ENCODE data around the gene TMEM53. TPM values are rescaled to one million over a fixed set of nuclear protein-coding genes. Genes with fewer than 3 reads are reported as not detected.

TMEM53 gene
- total and polyA plus RNA-seq, 5 donors from 2014 or later: 2.7 to 6.8 (median 5.6) TPM

DNA sequence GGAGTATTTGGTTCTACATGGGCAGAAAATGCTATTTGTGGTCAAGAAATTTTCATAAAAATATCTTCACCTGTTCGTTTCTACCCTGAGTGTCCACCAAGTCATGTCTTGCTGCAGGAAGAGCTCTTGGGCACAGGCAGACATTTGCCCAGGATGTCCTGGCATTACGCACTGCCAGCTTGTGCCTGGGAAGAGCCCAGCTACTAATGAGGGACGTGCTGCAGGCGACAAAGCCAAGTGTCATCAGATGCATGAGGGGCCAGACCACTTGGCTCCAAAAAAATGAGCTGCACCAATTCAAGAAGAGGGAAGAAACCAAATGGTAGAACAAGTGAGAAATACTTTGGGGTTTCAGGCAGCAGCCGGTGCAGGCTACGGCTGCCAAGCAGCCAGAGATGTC is 43.8 kb upstream of the TMEM53 start:
- Histone ChIP-seq H3K27ac (ENCODE audit: insufficient read depth, low read length, poor library complexity, severe bottlenecking) (no peak overlapping the region), H3K9me3 (ENCODE audit: control insufficient read depth in 2 of 2, low read length in 2 of 2) (no peaks in the 10 kb centered on the region), H3K4me3 (ENCODE audit: low read depth, low read length) (no peak overlapping the region), H3K4me1 (ENCODE audit: control insufficient read depth, insufficient read depth, low read length, poor library complexity, severe bottlenecking) (peaks cover 38% of the 10 kb centered on the region), H3K27me3 (ENCODE audit: control insufficient read depth, insufficient read depth, low read length) (no peaks in the 10 kb centered on the region), H3K36me3 (ENCODE audit: control insufficient read depth, insufficient read depth, low read length) (no peaks in the 10 kb centered on the region)
- Mint-ChIP-seq H3K36me3 (no peaks in the 10 kb centered on the region), H3K4me3 (peak overlapping the region in 1 of 4 donors; percentile 44), H3K27ac (peak overlapping the region in 2 of 3 donors; percentile 28 to 52), H3K9me3 (peaks cover 0 to 3% (median 0%) of the 10 kb centered on the region in 7 donors), H3K4me1 (peaks cover 32 to 71% (median 50%) of the 10 kb centered on the region in 4 donors), H3K27me3 (peaks cover 4% of the 10 kb centered on the region)
- no peak for ATAC-seq (ENCODE audit: low read depth in 2 of 2)
- DNase-seq: no peak

DNA sequence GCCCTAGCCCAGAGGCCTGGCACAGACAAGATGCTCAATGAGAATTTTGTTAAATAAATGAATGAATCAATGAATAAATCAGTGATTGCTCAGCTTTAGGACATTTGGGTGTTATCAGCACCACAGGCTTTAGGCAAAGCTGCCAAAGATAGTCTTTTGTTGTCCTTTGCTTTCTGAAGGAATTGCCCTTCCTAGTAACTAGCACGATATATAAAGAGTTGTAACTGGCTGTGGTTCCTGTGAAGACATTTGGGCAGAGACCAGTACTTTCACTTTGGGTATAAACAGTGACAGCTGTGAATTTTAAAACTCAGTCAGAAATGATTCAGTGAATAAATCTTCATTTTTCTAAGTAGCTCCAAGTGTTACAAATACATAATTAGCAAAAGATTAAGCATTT is 43.4 kb upstream of the TMEM53 start:
- Mint-ChIP-seq H3K4me1 (peaks cover 29 to 67% (median 47%) of the 10 kb centered on the region in 4 donors), H3K27ac (peak overlapping the region in 2 of 3 donors; percentile 5 to 52), H3K27me3 (peaks cover 4% of the 10 kb centered on the region), H3K9me3 (peaks cover 0 to 2% (median 0%) of the 10 kb centered on the region in 7 donors), H3K4me3 (no peak overlapping the region), H3K36me3 (no peaks in the 10 kb centered on the region)
- Histone ChIP-seq H3K4me3 (ENCODE audit: low read depth, low read length) (no peak overlapping the region), H3K36me3 (ENCODE audit: control insufficient read depth, insufficient read depth, low read length) (no peaks in the 10 kb centered on the region), H3K4me1 (ENCODE audit: control insufficient read depth, insufficient read depth, low read length, poor library complexity, severe bottlenecking) (peaks cover 35% of the 10 kb centered on the region), H3K27me3 (ENCODE audit: control insufficient read depth, insufficient read depth, low read length) (no peaks in the 10 kb centered on the region), H3K27ac (ENCODE audit: insufficient read depth, low read length, poor library complexity, severe bottlenecking) (no peak overlapping the region), H3K9me3 (ENCODE audit: control insufficient read depth in 2 of 2, low read length in 2 of 2) (no peaks in the 10 kb centered on the region)
- ATAC-seq (ENCODE audit: low read depth in 2 of 2) (no peak), DNase-seq (no peak)

- H3K36me3 Mint-ChIP-seq: no peaks in the 10 kb centered on the region
- peaks cover 29 to 67% (median 46%) of the 10 kb centered on the region in 4 donors for H3K4me1 Mint-ChIP-seq
- ATAC-seq (ENCODE audit: low read depth in 2 of 2) (no peak), DNase-seq (no peak)
- Histone ChIP-seq H3K4me3 (ENCODE audit: low read depth, low read length) (no peak overlapping the region), H3K36me3 (ENCODE audit: control insufficient read depth, insufficient read depth, low read length) (no peaks in the 10 kb centered on the region), H3K27me3 (ENCODE audit: control insufficient read depth, insufficient read depth, low read length) (no peaks in the 10 kb centered on the region), H3K9me3 (ENCODE audit: control insufficient read depth in 2 of 2, low read length in 2 of 2) (no peaks in the 10 kb centered on the region), H3K27ac (ENCODE audit: insufficient read depth, low read length, poor library complexity, severe bottlenecking) (no peak overlapping the region), H3K4me1 (ENCODE audit: control insufficient read depth, insufficient read depth, low read length, poor library complexity, severe bottlenecking) (peaks cover 31% of the 10 kb centered on the region)
- peaks cover 4% of the 10 kb centered on the region for H3K27me3 Mint-ChIP-seq
- H3K9me3 Mint-ChIP-seq: peaks cover 0 to 2% (median 0%) of the 10 kb centered on the region in 7 donors
- H3K27ac Mint-ChIP-seq: peak overlapping the region in 2 of 3 donors; percentile 5 to 52
- H3K4me3 Mint-ChIP-seq: peak overlapping the region in 1 of 4 donors; percentile 15
Measured at GRCh38 chr1:44717156-44717555, 42.9 kb upstream of the TMEM53 start.

- H3K4me3 ChIP-seq (ENCODE audit: low read depth, low read length): peak overlapping the region; percentile 79
- peak overlapping the region in 3 of 4 donors; percentile 1 to 75 (median 15) for H3K4me3 Mint-ChIP-seq
Measured at GRCh38 chr1:44714944-44715571, 40.8 kb upstream of the TMEM53 start.

GRCh38 chr1:44714532-44714931 is 40.3 kb upstream of the TMEM53 start:
- Mint-ChIP-seq H3K9me3 (peaks cover 0 to 2% (median 0%) of the 10 kb centered on the region in 7 donors), H3K27ac (peak overlapping the region in 2 of 3 donors; percentile 57 to 75), H3K36me3 (no peaks in the 10 kb centered on the region), H3K4me3 (peak overlapping the region in 1 of 4 donors; percentile 75), H3K4me1 (peaks cover 20 to 43% (median 30%) of the 10 kb centered on the region in 4 donors), H3K27me3 (peaks cover 10% of the 10 kb centered on the region)
- Histone ChIP-seq H3K9me3 (ENCODE audit: control insufficient read depth in 2 of 2, low read length in 2 of 2) (no peaks in the 10 kb centered on the region), H3K27ac (ENCODE audit: insufficient read depth, low read length, poor library complexity, severe bottlenecking) (peak overlapping the region; percentile 25), H3K36me3 (ENCODE audit: control insufficient read depth, insufficient read depth, low read length) (no peaks in the 10 kb centered on the region), H3K4me3 (ENCODE audit: low read depth, low read length) (no peak overlapping the region), H3K27me3 (ENCODE audit: control insufficient read depth, insufficient read depth, low read length) (peaks cover 7% of the 10 kb centered on the region), H3K4me1 (ENCODE audit: control insufficient read depth, insufficient read depth, low read length, poor library complexity, severe bottlenecking) (peaks cover 10% of the 10 kb centered on the region)
- DNase-seq (no peak), ATAC-seq (ENCODE audit: low read depth in 2 of 2) (no peak)

More at GRCh38 chr1:44714944-44715571, 40.8 kb upstream of the TMEM53 start:
- H3K9me3 Mint-ChIP-seq: peaks cover 0 to 2% (median 0%) of the 10 kb centered on the region in 7 donors
- H3K27ac ChIP-seq (ENCODE audit: insufficient read depth, low read length, poor library complexity, severe bottlenecking): peak overlapping the region; percentile 25
- H3K4me1 Mint-ChIP-seq: peaks cover 20 to 47% (median 31%) of the 10 kb centered on the region in 4 donors
- no peaks in the 10 kb centered on the region for H3K36me3 Mint-ChIP-seq
- peaks cover 10% of the 10 kb centered on the region for H3K27me3 Mint-ChIP-seq
- H3K4me1 ChIP-seq (ENCODE audit: control insufficient read depth, insufficient read depth, low read length, poor library complexity, severe bottlenecking): peaks cover 10% of the 10 kb centered on the region
- no peaks in the 10 kb centered on the region for H3K9me3 ChIP-seq (ENCODE audit: control insufficient read depth in 2 of 2, low read length in 2 of 2)
- no peaks in the 10 kb centered on the region for H3K36me3 ChIP-seq (ENCODE audit: control insufficient read depth, insufficient read depth, low read length)
- DNase-seq (peak; percentile 56 to 86 (median 75)), ATAC-seq (ENCODE audit: low read depth in 2 of 2) (peak; percentile 79 to 84)
- peaks cover 7% of the 10 kb centered on the region for H3K27me3 ChIP-seq (ENCODE audit: control insufficient read depth, insufficient read depth, low read length)
- peak overlapping the region in 2 of 3 donors; percentile 57 to 75 for H3K27ac Mint-ChIP-seq

DNA sequence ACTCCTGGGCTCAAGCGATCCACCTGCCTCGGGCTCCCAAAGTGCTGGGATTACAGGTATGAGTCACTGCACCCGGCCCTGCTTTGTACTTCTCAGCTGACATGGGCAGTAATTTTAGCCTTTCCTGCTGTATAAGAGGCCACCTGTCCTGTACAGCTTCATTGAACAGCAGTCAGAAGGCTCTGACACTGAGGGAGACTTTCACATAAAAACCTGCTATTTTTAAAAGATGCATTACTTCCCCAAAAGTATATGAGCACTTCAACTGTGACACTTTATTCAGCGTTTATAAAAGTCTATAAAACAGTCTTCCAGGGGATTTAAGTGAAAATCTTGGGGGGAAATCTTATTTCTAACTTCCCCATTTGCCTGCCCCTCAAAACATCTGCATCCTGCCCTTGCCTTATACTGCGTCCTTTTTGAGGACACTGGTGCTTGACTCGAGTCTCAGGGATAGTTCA is 39.1 kb upstream of the TMEM53 start:
- Mint-ChIP-seq H3K27me3 (peaks cover 11% of the 10 kb centered on the region), H3K4me1 (peaks cover 20 to 40% (median 29%) of the 10 kb centered on the region in 4 donors), H3K4me3 (no peak overlapping the region), H3K27ac (no peak overlapping the region), H3K9me3 (peaks cover 0 to 2% (median 0%) of the 10 kb centered on the region in 7 donors), H3K36me3 (no peaks in the 10 kb centered on the region)
- H3K4me1 ChIP-seq (ENCODE audit: control insufficient read depth, insufficient read depth, low read length, poor library complexity, severe bottlenecking): peaks cover 11% of the 10 kb centered on the region
- no peak for DNase-seq
- peaks cover 7% of the 10 kb centered on the region for H3K27me3 ChIP-seq (ENCODE audit: control insufficient read depth, insufficient read depth, low read length)
- H3K9me3 ChIP-seq (ENCODE audit: control insufficient read depth in 2 of 2, low read length in 2 of 2): no peaks in the 10 kb centered on the region
- H3K27ac ChIP-seq (ENCODE audit: insufficient read depth, low read length, poor library complexity, severe bottlenecking): no peak overlapping the region
- ATAC-seq (ENCODE audit: low read depth in 2 of 2): no peak
- no peaks in the 10 kb centered on the region for H3K36me3 ChIP-seq (ENCODE audit: control insufficient read depth, insufficient read depth, low read length)
- H3K4me3 ChIP-seq (ENCODE audit: low read depth, low read length): no peak overlapping the region

DNA sequence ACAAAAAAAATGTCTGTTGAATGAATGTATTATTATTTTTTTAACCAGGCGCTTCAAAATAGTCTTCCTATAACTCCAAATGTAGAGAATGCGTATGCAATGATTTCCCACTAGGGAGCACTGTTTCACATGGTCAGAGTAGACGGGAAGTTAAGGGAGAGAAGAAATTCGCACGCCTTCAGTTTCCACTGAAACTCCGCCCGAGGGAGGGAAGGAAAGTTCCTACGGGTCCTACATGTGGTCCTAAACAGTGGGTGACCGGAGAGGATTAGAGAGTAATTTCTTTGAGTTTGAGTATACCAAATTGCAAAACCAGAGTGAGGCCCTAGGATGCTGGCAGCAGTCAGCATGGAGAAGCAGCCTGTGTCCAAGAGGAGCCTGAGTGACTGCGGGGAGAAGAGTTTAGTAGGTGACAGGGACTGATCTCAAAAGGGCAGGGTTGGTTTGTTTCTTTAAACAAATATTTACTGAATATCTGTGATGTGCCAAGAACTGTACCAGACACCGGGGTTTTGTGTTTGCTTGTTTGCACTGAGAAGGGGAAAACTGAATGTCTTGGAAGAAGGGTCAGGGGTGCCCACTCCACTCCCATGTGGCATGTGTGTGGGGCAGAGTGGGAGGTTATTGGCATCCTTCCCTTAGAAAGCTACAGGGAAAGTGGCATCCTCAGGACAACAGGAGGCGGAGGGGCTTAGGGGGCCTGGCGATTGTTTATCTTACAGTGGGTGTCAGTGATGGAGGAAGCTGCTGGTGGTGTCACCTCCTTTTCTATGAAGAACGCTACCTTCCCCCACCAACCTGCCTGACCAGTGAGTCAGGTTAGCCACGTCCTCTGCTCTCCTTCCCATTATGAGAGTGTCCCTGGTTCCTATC is 33.9 kb upstream of the TMEM53 start:
- ATAC-seq (ENCODE audit: low read depth in 2 of 2) (peak; percentile 67 to 78), DNase-seq (peak; percentile 7 to 56 (median 53))
- H3K9me3 ChIP-seq (ENCODE audit: control insufficient read depth in 2 of 2, low read length in 2 of 2): no peaks in the 10 kb centered on the region
- peaks cover 18% of the 10 kb centered on the region for H3K27me3 Mint-ChIP-seq
- H3K27ac Mint-ChIP-seq: peak overlapping the region; percentile 27 to 85 (median 81)
- H3K27ac ChIP-seq (ENCODE audit: insufficient read depth, low read length, poor library complexity, severe bottlenecking): no peak overlapping the region
- peaks cover 5% of the 10 kb centered on the region for H3K4me1 ChIP-seq (ENCODE audit: control insufficient read depth, insufficient read depth, low read length, poor library complexity, severe bottlenecking)
- no peaks in the 10 kb centered on the region for H3K9me3 Mint-ChIP-seq
- H3K36me3 ChIP-seq (ENCODE audit: control insufficient read depth, insufficient read depth, low read length): no peaks in the 10 kb centered on the region
- H3K36me3 Mint-ChIP-seq: no peaks in the 10 kb centered on the region
- peak overlapping the region; percentile 51 for H3K4me3 ChIP-seq (ENCODE audit: low read depth, low read length)
- peak overlapping the region in 3 of 4 donors; percentile 40 to 78 (median 50) for H3K4me3 Mint-ChIP-seq
- H3K27me3 ChIP-seq (ENCODE audit: control insufficient read depth, insufficient read depth, low read length): peaks cover 7% of the 10 kb centered on the region
- peaks cover 4 to 11% (median 7%) of the 10 kb centered on the region in 4 donors for H3K4me1 Mint-ChIP-seq

All from CD4-positive, CD25-positive, alpha-beta regulatory T cell (primary cell).